Neural progenitor cell (in vitro differentiated cells): Measurements from ENCODE around the gene LCMT1.

Experiments
- CTCF ChIP-seq: fragments of 200-600 bp; sonication (generic); IDR thresholded peaks from 2 replicates; pipeline ENCODE4 v1.5.1; 2017; ENCODE audit warnings: antibody characterized with exemption, mild to moderate bottlenecking
- EZH2 ChIP-seq: fragments of 200-600 bp; sonication (generic); IDR thresholded peaks from 2 replicates; pipeline ENCODE4 v1.6.1; 2017; ENCODE audit warnings: antibody characterized with exemption, mild to moderate bottlenecking, moderate library complexity

- no peak for TF ChIP-seq CTCF
- TF ChIP-seq EZH2: no peak
Observed at GRCh38 chr16:25172831-25173230, 61.3 kb downstream of the LCMT1 start.
